ENCODE results near the gene RABGAP1L.

RABGAP1L gene

GRCh38 chr1:174974711-174975119, 815.4 kb downstream of the RABGAP1L start:
- TF ChIP-seq CTCF (IDR thresholded peaks at IDR 0.05; ENCODE audit: low read depth, low read length), result no peak
- H3K4me3 ChIP-seq (replicated peaks in 1 of 2; ENCODE audit: low read depth in 2 of 2, low read length in 2 of 2), result no peak overlapping the region
- no peak for DNase-seq (ENCODE audit: low read depth in 2 of 2)

GRCh38 chr1:174975764-174976163, 816.4 kb downstream of the RABGAP1L start:
- no peak for TF ChIP-seq CTCF (IDR thresholded peaks at IDR 0.05; ENCODE audit: low read depth, low read length)
- DNase-seq (ENCODE audit: low read depth in 2 of 2), result no peak
- H3K4me3 ChIP-seq (replicated peaks in 1 of 2; ENCODE audit: low read depth in 2 of 2, low read length in 2 of 2), result no peak overlapping the region

GRCh38 chr1:174976436-174977108, 817.3 kb downstream of the RABGAP1L start:
- no peak overlapping the region for H3K4me3 ChIP-seq (replicated peaks in 1 of 2; ENCODE audit: low read depth in 2 of 2, low read length in 2 of 2)
- DNase-seq (ENCODE audit: low read depth in 2 of 2), result peak; percentile 59 to 71
- no peak for TF ChIP-seq CTCF (IDR thresholded peaks at IDR 0.05; ENCODE audit: low read depth, low read length)

GRCh38 chr1:174982971-174983689, 823.8 kb downstream of the RABGAP1L start:
- TF ChIP-seq CTCF (IDR thresholded peaks at IDR 0.05; ENCODE audit: low read depth, low read length), result peak; percentile 52
- no peak overlapping the region for H3K4me3 ChIP-seq (replicated peaks in 1 of 2; ENCODE audit: low read depth in 2 of 2, low read length in 2 of 2)
- peak; percentile 74 to 77 for DNase-seq (ENCODE audit: low read depth in 2 of 2)

- TF ChIP-seq CTCF (IDR thresholded peaks at IDR 0.05; ENCODE audit: low read depth, low read length), result no peak
These were observed 825.6 kb downstream of the RABGAP1L start for GRCh38 chr1:174984952-174985351.

GRCh38 chr1:174988539-174988938, 829.2 kb downstream of the RABGAP1L start:
- H3K4me3 ChIP-seq (replicated peaks in 1 of 2; ENCODE audit: low read depth in 2 of 2, low read length in 2 of 2), result no peak overlapping the region
- no peak for DNase-seq (ENCODE audit: low read depth in 2 of 2)
- TF ChIP-seq CTCF (IDR thresholded peaks at IDR 0.05; ENCODE audit: low read depth, low read length), result no peak

More at GRCh38 chr1:174984952-174985351, 825.6 kb downstream of the RABGAP1L start:
- no peak for DNase-seq (ENCODE audit: low read depth in 2 of 2)
- H3K4me3 ChIP-seq (replicated peaks in 1 of 2; ENCODE audit: low read depth in 2 of 2, low read length in 2 of 2), result no peak overlapping the region
